Endodermal cell (in vitro differentiated cells): Measurements from ENCODE around the gene CFAP97D2. TPM values are rescaled to one million over a fixed set of nuclear protein-coding genes. Genes with fewer than 3 reads are reported as not detected.

ENCODE experiments used
- DNase-seq: peaks from one replicate; pipeline ENCODE4 v3.0.0-alpha.2; 2017
- H3K27ac ChIP-seq: 2 replicates; pipeline ENCODE4 v1.5.1; 2013; ENCODE audit warnings: mild to moderate bottlenecking, low read depth, low read length, moderate library complexity
- H3K27me3 ChIP-seq: 2 replicates; pipeline ENCODE4 v1.6.1; 2013; ENCODE audit warnings: mild to moderate bottlenecking, low read length, moderate library complexity; ENCODE audit not compliant: insufficient read depth, control insufficient read depth, poor library complexity, severe bottlenecking
- H3K36me3 ChIP-seq: 2 replicates; pipeline ENCODE4 v1.7.0; 2013; ENCODE audit warnings: mild to moderate bottlenecking, low read length, moderate library complexity; ENCODE audit not compliant: control insufficient read depth, insufficient read depth
- H3K4me1 ChIP-seq: one replicate; pipeline ENCODE4 v1.7.0; 2013; ENCODE audit warnings: low read length; ENCODE audit not compliant: control insufficient read depth, insufficient read depth
- H3K4me3 ChIP-seq: 2 replicates; pipeline ENCODE4 v1.5.1; 2013; ENCODE audit warnings: mild to moderate bottlenecking, low read length, moderate library complexity
- H3K9ac ChIP-seq: 2 replicates; pipeline ENCODE4 v1.6.1; 2013; ENCODE audit warnings: mild to moderate bottlenecking, low read length, moderate library complexity; ENCODE audit not compliant: poor library complexity, severe bottlenecking; ENCODE audit errors: extremely low read depth
- H3K9me3 ChIP-seq: 2 replicates; pipeline ENCODE4 v1.6.1; 2013; ENCODE audit warnings: mild to moderate bottlenecking, low read length, moderate library complexity; ENCODE audit not compliant: control insufficient read depth
- H3K27ac Mint-ChIP-seq: 2 replicates; pipeline ENCODE4 v1.8.0; 2020; ENCODE audit warnings: mixed read lengths
- H3K27me3 Mint-ChIP-seq: 2 replicates; pipeline ENCODE4 v1.8.0; 2021; ENCODE audit warnings: mild to moderate bottlenecking, mixed read lengths; ENCODE audit not compliant: insufficient read depth
- H3K36me3 Mint-ChIP-seq: 2 replicates; pipeline ENCODE4 v1.8.0; 2020; ENCODE audit warnings: low read depth, mixed read lengths
- H3K4me1 Mint-ChIP-seq: 2 replicates; pipeline ENCODE4 v1.8.0; 2020; ENCODE audit warnings: mixed read lengths
- H3K4me3 Mint-ChIP-seq: 2 replicates; pipeline ENCODE4 v1.8.0; 2020; ENCODE audit warnings: mild to moderate bottlenecking, moderate library complexity, mixed read lengths
- H3K9me3 Mint-ChIP-seq: 2 replicates; pipeline ENCODE4 v1.8.0; 2020; ENCODE audit warnings: mild to moderate bottlenecking, mixed read lengths
- CTCF ChIP-seq: fragments of 200-600 bp; sonication (generic); conservative IDR thresholded peaks from 2 replicates; pipeline ENCODE4 v1.5.0; 2021; ENCODE audit warnings: antibody characterized with exemption, mild to moderate bottlenecking
- WGBS, 2 experiments: methylation state at CpG; one replicate each; pipeline versions ENCODE4 v1.1.5 to v1.1.7; 2013; ENCODE audit warnings: missing lambda C conversion rate in 2 of 2, mixed read lengths in 1 of 2; ENCODE audit not compliant: insufficient coverage in 1 of 2, insufficient read length in 1 of 2; 5-methylcytosine and 5-hydroxymethylcytosine counted together
- total RNA-seq, 2 donors: library from RNA; stranded (reverse); fragmentation: NEBNext Ultra II Directional in 1 of 2; extraction: Animal tissue kit (Norgen Biotek cat#: 25700) in 1 of 2; gene quantifications; 2 replicates in 1 of 2; 3 replicates in 1 of 2; pipeline ENCODE4 v1.2.1, GENCODE V29; 2021

Gene CFAP97D2
- total RNA-seq, 2 donors from 2014 or later: not detected

GRCh38 chr13:114154476-114154875, 24.6 kb upstream of the CFAP97D2 start:
- Mint-ChIP-seq H3K27ac (no peak overlapping the region), H3K36me3 (no peaks in the 10 kb centered on the region), H3K4me1 (no peaks in the 10 kb centered on the region), H3K27me3 (peaks cover 2% of the 10 kb centered on the region), H3K9me3 (no peaks in the 10 kb centered on the region), H3K4me3 (no peak overlapping the region)
- TF ChIP-seq CTCF: no peak
- Histone ChIP-seq H3K27ac (no peak overlapping the region), H3K9me3 (no peaks in the 10 kb centered on the region), H3K4me1 (no peaks in the 10 kb centered on the region), H3K9ac (no peak overlapping the region), H3K4me3 (no peak overlapping the region), H3K27me3 (no peaks in the 10 kb centered on the region), H3K36me3 (no peaks in the 10 kb centered on the region)
- WGBS, 2 experiments: 92 to 97% methylated on average over 6 to 9 of the region's 9 CpGs
- DNase-seq: no peak

GRCh38 chr13:114155320-114155719, 23.7 kb upstream of the CFAP97D2 start:
- H3K9ac ChIP-seq: no peak overlapping the region
- H3K27me3 Mint-ChIP-seq: peaks cover 9% of the 10 kb centered on the region
- no peak for DNase-seq
- H3K9me3 ChIP-seq: no peaks in the 10 kb centered on the region
- no peaks in the 10 kb centered on the region for H3K9me3 Mint-ChIP-seq
- H3K36me3 Mint-ChIP-seq: no peaks in the 10 kb centered on the region
- no peaks in the 10 kb centered on the region for H3K27me3 ChIP-seq
- no peaks in the 10 kb centered on the region for H3K4me1 ChIP-seq
- no peak for TF ChIP-seq CTCF
- H3K27ac Mint-ChIP-seq: no peak overlapping the region
- no peak overlapping the region for H3K27ac ChIP-seq
- no CpG with 5 or more reads among the region's 3 CpGs for WGBS, 2 experiments
- no peak overlapping the region for H3K4me3 ChIP-seq
- no peak overlapping the region for H3K4me3 Mint-ChIP-seq
- H3K4me1 Mint-ChIP-seq: no peaks in the 10 kb centered on the region
- H3K36me3 ChIP-seq: no peaks in the 10 kb centered on the region

GRCh38 chr13:114155926-114156883, 22.9 kb upstream of the CFAP97D2 start:
- H3K36me3 Mint-ChIP-seq: no peaks in the 10 kb centered on the region
- 76 to 82% methylated on average over 5 to 8 of the region's 19 CpGs for WGBS, 2 experiments
- no peak for TF ChIP-seq CTCF

More at GRCh38 chr13:114155926-114156883, 22.9 kb upstream of the CFAP97D2 start:
- DNase-seq: no peak
- Histone ChIP-seq H3K27ac (no peak overlapping the region), H3K4me1 (no peaks in the 10 kb centered on the region), H3K36me3 (no peaks in the 10 kb centered on the region), H3K9me3 (no peaks in the 10 kb centered on the region), H3K9ac (no peak overlapping the region), H3K4me3 (no peak overlapping the region), H3K27me3 (no peaks in the 10 kb centered on the region)
- Mint-ChIP-seq H3K9me3 (no peaks in the 10 kb centered on the region), H3K27ac (no peak overlapping the region), H3K4me1 (no peaks in the 10 kb centered on the region), H3K4me3 (no peak overlapping the region), H3K27me3 (peaks cover 16% of the 10 kb centered on the region)
